ENCODE results near the gene TNXB. TPM values are rescaled to one million over a fixed set of nuclear protein-coding genes. Genes with fewer than 3 reads are reported as not detected.
"Not testable (repeated sequence)": the region's sequence is repeated elsewhere in the genome, so short reads cannot be mapped to it uniquely, and the experiment has no call there.

The TNXB gene
- total and polyA plus RNA-seq, 5 donors from 2014 or later: 0.15 to 11.2 (median 0.46) TPM; not detected in 2

GRCh38 chr6:32146687-32147086 lies 37.5 kb upstream of the TNXB start:
- Mint-ChIP-seq H3K27me3 (peaks cover 52% of the 10 kb centered on the region), H3K4me1 (peaks cover 8 to 31% (median 14%) of the 10 kb centered on the region in 4 donors), H3K36me3 (no peaks in the 10 kb centered on the region), H3K27ac (peak overlapping the region in 1 of 3 donors; percentile 39), H3K9me3 (peaks cover 0 to 6% (median 1%) of the 10 kb centered on the region in 7 donors), H3K4me3 (peak overlapping the region in 1 of 4 donors; percentile 47)
- Histone ChIP-seq H3K27ac (ENCODE audit: insufficient read depth, low read length, poor library complexity, severe bottlenecking) (no peak overlapping the region), H3K27me3 (ENCODE audit: control insufficient read depth, insufficient read depth, low read length) (peaks cover 6% of the 10 kb centered on the region), H3K36me3 (ENCODE audit: control insufficient read depth, insufficient read depth, low read length) (no peaks in the 10 kb centered on the region), H3K4me1 (ENCODE audit: control insufficient read depth, insufficient read depth, low read length, poor library complexity, severe bottlenecking) (no peaks in the 10 kb centered on the region), H3K4me3 (ENCODE audit: low read depth, low read length) (no peak overlapping the region), H3K9me3 (ENCODE audit: control insufficient read depth in 2 of 2, low read length in 2 of 2) (no peaks in the 10 kb centered on the region)
- DNase-seq (no peak), ATAC-seq (ENCODE audit: low read depth in 2 of 2) (no peak)

GRCh38 chr6:32146287-32146686 lies 37.1 kb upstream of the TNXB start:
- no peaks in the 10 kb centered on the region for H3K4me1 ChIP-seq (ENCODE audit: control insufficient read depth, insufficient read depth, low read length, poor library complexity, severe bottlenecking)
- no peaks in the 10 kb centered on the region for H3K36me3 ChIP-seq (ENCODE audit: control insufficient read depth, insufficient read depth, low read length)
- no peaks in the 10 kb centered on the region for H3K9me3 ChIP-seq (ENCODE audit: control insufficient read depth in 2 of 2, low read length in 2 of 2)
- peaks cover 6% of the 10 kb centered on the region for H3K27me3 ChIP-seq (ENCODE audit: control insufficient read depth, insufficient read depth, low read length)
- Mint-ChIP-seq H3K36me3 (no peaks in the 10 kb centered on the region), H3K27me3 (peaks cover 54% of the 10 kb centered on the region), H3K4me3 (peak overlapping the region in 3 of 4 donors; percentile 47 to 61 (median 51)), H3K27ac (peak overlapping the region in 2 of 3 donors; percentile 39 to 52), H3K9me3 (peaks cover 0 to 6% (median 1%) of the 10 kb centered on the region in 7 donors), H3K4me1 (peaks cover 7 to 29% (median 14%) of the 10 kb centered on the region in 4 donors)
- no peak overlapping the region for H3K4me3 ChIP-seq (ENCODE audit: low read depth, low read length)
- no peak for ATAC-seq (ENCODE audit: low read depth in 2 of 2)
- DNase-seq: no peak
- no peak overlapping the region for H3K27ac ChIP-seq (ENCODE audit: insufficient read depth, low read length, poor library complexity, severe bottlenecking)

DNA sequence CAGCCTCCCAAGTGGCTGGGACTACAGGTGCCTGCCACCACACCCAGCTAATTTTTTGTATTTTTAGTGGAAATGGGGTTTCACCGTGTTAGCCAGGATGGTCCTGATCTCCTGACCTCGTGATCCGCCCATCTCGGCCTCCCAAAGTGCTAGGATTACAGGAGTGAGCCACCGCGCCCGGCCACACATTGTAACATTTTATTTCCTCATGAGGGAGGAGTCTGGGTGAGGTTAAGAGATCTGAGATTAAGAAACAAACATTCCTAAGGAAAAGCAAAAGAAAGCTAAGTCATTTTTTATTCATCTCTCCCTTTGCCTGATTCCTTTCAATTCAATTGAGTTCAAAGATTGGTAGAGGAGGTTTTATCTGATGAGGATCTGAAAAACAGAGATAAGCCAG lies 35.1 kb upstream of the TNXB start:
- H3K27me3 ChIP-seq (ENCODE audit: control insufficient read depth, insufficient read depth, low read length); H3K9me3 Mint-ChIP-seq; H3K36me3 Mint-ChIP-seq; H3K4me3 Mint-ChIP-seq; H3K9me3 ChIP-seq (ENCODE audit: control insufficient read depth in 2 of 2, low read length in 2 of 2); H3K27ac Mint-ChIP-seq; H3K4me1 ChIP-seq (ENCODE audit: control insufficient read depth, insufficient read depth, low read length, poor library complexity, severe bottlenecking); H3K36me3 ChIP-seq (ENCODE audit: control insufficient read depth, insufficient read depth, low read length); DNase-seq; H3K27ac ChIP-seq (ENCODE audit: insufficient read depth, low read length, poor library complexity, severe bottlenecking); H3K4me3 ChIP-seq (ENCODE audit: low read depth, low read length); ATAC-seq (ENCODE audit: low read depth in 2 of 2): not testable (repeated sequence)
- H3K4me1 Mint-ChIP-seq: peaks cover 2 to 20% (median 11%) of the 10 kb centered on the region in 4 donors
- peaks cover 50% of the 10 kb centered on the region for H3K27me3 Mint-ChIP-seq

GRCh38 chr6:32140420-32141046 lies 31.4 kb upstream of the TNXB start:
- no peaks in the 10 kb centered on the region for H3K36me3 Mint-ChIP-seq
- no peak overlapping the region for H3K27ac Mint-ChIP-seq
- H3K4me1 Mint-ChIP-seq: peaks cover 0 to under 1% (median 0%) of the 10 kb centered on the region in 4 donors
- H3K27me3 ChIP-seq (ENCODE audit: control insufficient read depth, insufficient read depth, low read length): no peaks in the 10 kb centered on the region
- H3K9me3 ChIP-seq (ENCODE audit: control insufficient read depth in 2 of 2, low read length in 2 of 2): no peaks in the 10 kb centered on the region
- ATAC-seq (ENCODE audit: low read depth in 2 of 2) (no peak), DNase-seq (no peak)
- H3K27ac ChIP-seq (ENCODE audit: insufficient read depth, low read length, poor library complexity, severe bottlenecking): no peak overlapping the region
- H3K4me3 Mint-ChIP-seq: peak overlapping the region in 1 of 4 donors; percentile 58
- H3K27me3 Mint-ChIP-seq: peaks cover 33% of the 10 kb centered on the region
- peaks cover 0 to 2% (median 0%) of the 10 kb centered on the region in 7 donors for H3K9me3 Mint-ChIP-seq
- no peaks in the 10 kb centered on the region for H3K4me1 ChIP-seq (ENCODE audit: control insufficient read depth, insufficient read depth, low read length, poor library complexity, severe bottlenecking)
- no peak overlapping the region for H3K4me3 ChIP-seq (ENCODE audit: low read depth, low read length)
- H3K36me3 ChIP-seq (ENCODE audit: control insufficient read depth, insufficient read depth, low read length): no peaks in the 10 kb centered on the region

DNA sequence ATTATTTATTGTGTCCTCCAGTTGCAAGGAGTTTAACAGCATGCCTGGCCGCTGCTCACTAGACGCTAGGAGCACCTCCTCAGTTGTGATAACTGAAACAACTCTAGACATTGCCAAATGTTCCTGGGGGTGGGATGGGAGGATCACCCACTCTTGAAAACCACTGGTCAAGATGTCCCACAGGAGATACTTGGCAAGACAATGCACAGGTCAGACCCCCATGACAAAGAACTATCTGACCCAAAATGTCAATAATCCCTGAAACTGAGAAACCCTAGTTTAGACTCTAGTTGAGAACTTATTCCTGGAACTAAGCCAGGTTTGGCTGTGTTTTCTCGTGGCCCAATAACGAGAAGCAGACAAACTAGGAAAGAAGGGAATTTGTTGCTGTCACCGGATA lies 30.5 kb upstream of the TNXB start:
- Histone ChIP-seq H3K27ac (ENCODE audit: insufficient read depth, low read length, poor library complexity, severe bottlenecking) (no peak overlapping the region), H3K4me3 (ENCODE audit: low read depth, low read length) (no peak overlapping the region), H3K27me3 (ENCODE audit: control insufficient read depth, insufficient read depth, low read length) (no peaks in the 10 kb centered on the region), H3K36me3 (ENCODE audit: control insufficient read depth, insufficient read depth, low read length) (no peaks in the 10 kb centered on the region), H3K4me1 (ENCODE audit: control insufficient read depth, insufficient read depth, low read length, poor library complexity, severe bottlenecking) (no peaks in the 10 kb centered on the region), H3K9me3 (ENCODE audit: control insufficient read depth in 2 of 2, low read length in 2 of 2) (no peaks in the 10 kb centered on the region)
- DNase-seq: no peak
- no peak for ATAC-seq (ENCODE audit: low read depth in 2 of 2)
- Mint-ChIP-seq H3K4me3 (no peak overlapping the region), H3K27me3 (peaks cover 31% of the 10 kb centered on the region), H3K4me1 (peaks cover 0 to 4% (median 0%) of the 10 kb centered on the region in 4 donors), H3K9me3 (peaks cover 0 to 2% (median 0%) of the 10 kb centered on the region in 7 donors), H3K36me3 (no peaks in the 10 kb centered on the region), H3K27ac (no peak overlapping the region)

DNA sequence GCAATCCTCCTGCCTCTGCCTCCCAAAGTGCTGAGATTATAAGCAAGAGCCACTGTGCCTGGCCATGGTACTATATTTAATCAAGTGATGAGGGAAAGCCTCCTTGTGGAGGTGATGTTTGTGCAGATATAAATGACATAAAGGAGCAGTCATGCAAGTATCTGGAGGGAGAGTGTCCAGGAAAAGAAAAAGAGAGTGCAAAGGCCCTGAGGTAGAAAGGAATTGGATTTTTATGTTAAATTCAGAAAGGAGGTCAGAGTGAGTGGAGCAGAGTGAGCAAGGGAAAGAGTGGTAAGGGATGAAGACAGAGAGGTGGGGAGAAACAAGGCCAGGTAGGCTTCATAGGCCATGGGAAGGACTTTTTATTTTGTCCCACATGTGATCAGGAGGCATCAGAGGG lies 28.3 kb upstream of the TNXB start:
- Mint-ChIP-seq H3K4me3 (peak overlapping the region in 1 of 4 donors; percentile 43), H3K27me3 (peaks cover 31% of the 10 kb centered on the region), H3K4me1 (peaks cover 0 to 4% (median 0%) of the 10 kb centered on the region in 4 donors), H3K9me3 (peaks cover 0 to 2% (median 0%) of the 10 kb centered on the region in 7 donors), H3K27ac (no peak overlapping the region), H3K36me3 (no peaks in the 10 kb centered on the region)
- DNase-seq (no peak), ATAC-seq (ENCODE audit: low read depth in 2 of 2) (no peak)
- Histone ChIP-seq H3K9me3 (ENCODE audit: control insufficient read depth in 2 of 2, low read length in 2 of 2) (no peaks in the 10 kb centered on the region), H3K4me1 (ENCODE audit: control insufficient read depth, insufficient read depth, low read length, poor library complexity, severe bottlenecking) (no peaks in the 10 kb centered on the region), H3K27ac (ENCODE audit: insufficient read depth, low read length, poor library complexity, severe bottlenecking) (no peak overlapping the region), H3K4me3 (ENCODE audit: low read depth, low read length) (no peak overlapping the region), H3K27me3 (ENCODE audit: control insufficient read depth, insufficient read depth, low read length) (no peaks in the 10 kb centered on the region), H3K36me3 (ENCODE audit: control insufficient read depth, insufficient read depth, low read length) (no peaks in the 10 kb centered on the region)

DNA sequence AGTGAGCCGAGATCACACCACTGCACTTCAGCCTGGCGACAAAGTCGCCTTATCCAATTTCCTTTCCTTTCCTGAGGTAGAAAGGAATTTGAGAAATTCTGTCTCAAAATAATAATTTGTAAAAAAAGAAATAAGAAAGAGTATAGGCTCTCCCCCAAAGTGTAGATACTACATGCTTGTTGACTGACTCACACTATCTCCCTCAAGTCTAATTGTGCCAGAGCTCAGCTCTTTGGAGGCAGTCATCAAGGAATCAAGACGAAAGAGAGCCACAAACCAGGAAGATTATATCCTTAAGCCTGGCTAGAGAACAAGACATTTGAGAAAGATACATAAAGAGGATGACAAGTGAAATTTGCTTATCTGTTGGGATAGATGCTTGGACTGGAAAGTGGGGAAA lies 24.6 kb upstream of the TNXB start:
- H3K9me3 ChIP-seq (ENCODE audit: control insufficient read depth in 2 of 2, low read length in 2 of 2): no peaks in the 10 kb centered on the region
- H3K4me1 Mint-ChIP-seq: peaks cover 0 to 18% (median 12%) of the 10 kb centered on the region in 4 donors
- H3K27me3 ChIP-seq (ENCODE audit: control insufficient read depth, insufficient read depth, low read length): no peaks in the 10 kb centered on the region
- H3K4me3 ChIP-seq (ENCODE audit: low read depth, low read length): no peak overlapping the region
- DNase-seq: no peak
- peaks cover 26% of the 10 kb centered on the region for H3K27me3 Mint-ChIP-seq
- no peaks in the 10 kb centered on the region for H3K36me3 ChIP-seq (ENCODE audit: control insufficient read depth, insufficient read depth, low read length)
- no peak overlapping the region for H3K27ac Mint-ChIP-seq
- H3K36me3 Mint-ChIP-seq: no peaks in the 10 kb centered on the region
- peaks cover 0 to 3% (median 0%) of the 10 kb centered on the region in 7 donors for H3K9me3 Mint-ChIP-seq
- no peak for ATAC-seq (ENCODE audit: low read depth in 2 of 2)
- no peak overlapping the region for H3K27ac ChIP-seq (ENCODE audit: insufficient read depth, low read length, poor library complexity, severe bottlenecking)
- no peak overlapping the region for H3K4me3 Mint-ChIP-seq
- peaks cover 12% of the 10 kb centered on the region for H3K4me1 ChIP-seq (ENCODE audit: control insufficient read depth, insufficient read depth, low read length, poor library complexity, severe bottlenecking)

DNA sequence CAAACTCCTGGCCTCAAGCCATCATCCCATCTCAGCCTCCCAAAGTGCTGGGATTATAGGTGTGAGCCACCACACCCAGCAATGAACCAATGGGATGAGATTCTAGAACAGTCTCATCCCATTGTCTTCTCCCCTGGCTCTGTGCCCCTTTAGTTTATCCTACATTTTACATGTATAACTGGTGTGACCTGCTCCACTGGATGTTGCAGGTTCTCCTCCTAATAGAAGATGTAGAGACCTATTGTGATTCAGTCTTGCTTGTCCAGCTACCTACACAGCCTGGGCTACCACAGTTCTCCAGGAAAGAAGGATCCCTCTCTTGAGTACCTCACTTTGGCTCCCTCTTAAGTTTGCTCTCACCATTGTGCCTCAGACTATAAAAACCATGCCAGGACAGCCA lies 23.0 kb upstream of the TNXB start:
- H3K9me3 Mint-ChIP-seq: peaks cover 0 to 3% (median 0%) of the 10 kb centered on the region in 7 donors
- ATAC-seq (ENCODE audit: low read depth in 2 of 2) (no peak), DNase-seq (no peak)
- H3K4me3 ChIP-seq (ENCODE audit: low read depth, low read length): no peak overlapping the region
- no peaks in the 10 kb centered on the region for H3K36me3 ChIP-seq (ENCODE audit: control insufficient read depth, insufficient read depth, low read length)
- H3K27ac Mint-ChIP-seq: no peak overlapping the region
- peaks cover 4 to 32% (median 23%) of the 10 kb centered on the region in 4 donors for H3K4me1 Mint-ChIP-seq
- H3K27me3 Mint-ChIP-seq: peaks cover 20% of the 10 kb centered on the region
- no peaks in the 10 kb centered on the region for H3K9me3 ChIP-seq (ENCODE audit: control insufficient read depth in 2 of 2, low read length in 2 of 2)
- H3K27me3 ChIP-seq (ENCODE audit: control insufficient read depth, insufficient read depth, low read length): no peaks in the 10 kb centered on the region
- no peak overlapping the region for H3K27ac ChIP-seq (ENCODE audit: insufficient read depth, low read length, poor library complexity, severe bottlenecking)
- H3K36me3 Mint-ChIP-seq: peaks cover 7% of the 10 kb centered on the region
- peak overlapping the region in 2 of 4 donors; percentile 27 to 57 for H3K4me3 Mint-ChIP-seq
- peaks cover 24% of the 10 kb centered on the region for H3K4me1 ChIP-seq (ENCODE audit: control insufficient read depth, insufficient read depth, low read length, poor library complexity, severe bottlenecking)
